K562 (cell line): ENCODE measurements around the gene SLC6A20. TPM values are rescaled to one million over a fixed set of nuclear protein-coding genes. Genes with fewer than 3 reads are reported as not detected.
A peak's percentile ranks its signal among the peaks of the same experiment; 100 is the strongest.

ENCODE experiments used
- ATF7 ChIP-seq: fragments of 450-650 bp; IDR thresholded peaks from 2 replicates; pipeline ENCODE4 v1.7.1; 2014; ENCODE audit warnings: mild to moderate bottlenecking, moderate library complexity
- BHLHE40 ChIP-seq: IDR thresholded peaks from 2 replicates; pipeline ENCODE4 v1.6.1; 2011; ENCODE audit warnings: low read length, improper control_type of control experiment
- BRF2 ChIP-seq: IDR thresholded peaks from 3 replicates; pipeline ENCODE4 v1.6.1; 2011; ENCODE audit warnings: borderline replicate concordance, mild to moderate bottlenecking; ENCODE audit not compliant: insufficient read length, insufficient read depth
- CC2D1A ChIP-seq: fragments of 450-650 bp; IDR thresholded peaks from 2 replicates; pipeline ENCODE4 v1.6.1; 2017; ENCODE audit warnings: mild to moderate bottlenecking
- CTCF ChIP-seq, 3 experiments: IDR thresholded peaks in 2 of 3; conservative IDR thresholded peaks in 1 of 3; 2 replicates each; pipeline ENCODE4 v1.5.1; 2011 to 2012; ENCODE audit warnings: low read length in 3 of 3, mild to moderate bottlenecking in 3 of 3, control low read depth in 2 of 3, improper control_type of control experiment in 1 of 3, inconsistent platforms in 1 of 3, low read depth in 1 of 3, mixed read lengths in 1 of 3, moderate library complexity in 1 of 3; ENCODE audit not compliant: insufficient read depth in 2 of 3
- GATAD2A ChIP-seq: fragments of 450-650 bp; IDR thresholded peaks from 2 replicates; pipeline ENCODE4 v1.6.1; 2017
- HLTF ChIP-seq: fragments of 450-650 bp; IDR thresholded peaks from 2 replicates; pipeline ENCODE4 v1.6.1; 2016
- ID3 ChIP-seq, 2 experiments: fragments of 250-450 bp in 1 of 2; fragments of 450-650 bp in 1 of 2; sonication (Bioruptor Pico) in 1 of 2; IDR thresholded peaks; 2 replicates each; pipeline versions ENCODE4 v1.6.1 to v1.8.0; 2016 to 2021; ENCODE audit warnings: mild to moderate bottlenecking in 2 of 2, moderate library complexity in 2 of 2, missing compliant biosample characterization in 1 of 2, missing genetic modification characterization in 1 of 2
- MAFG ChIP-seq: fragments of 450-650 bp; conservative IDR thresholded peaks from 2 replicates; pipeline ENCODE4 v1.6.1; 2016; ENCODE audit warnings: missing genetic modification characterization, missing compliant biosample characterization
- NFRKB ChIP-seq: fragments of 450-650 bp; IDR thresholded peaks from 2 replicates; pipeline ENCODE4 v1.6.1; 2016; ENCODE audit warnings: low read depth
- NRF1 ChIP-seq, 2 experiments: fragments of 450-650 bp; IDR thresholded peaks in 1 of 2; conservative IDR thresholded peaks in 1 of 2; 2 replicates each; pipeline ENCODE4 v1.6.1; 2014; ENCODE audit warnings: mild to moderate bottlenecking in 2 of 2
- RBM14 ChIP-seq: fragments of 200-400 bp; formaldehyde crosslinking; IDR thresholded peaks from 2 replicates; pipeline ENCODE4 v1.6.1; 2018; ENCODE audit warnings: low read depth, mild to moderate bottlenecking, low read length, moderate library complexity, borderline replicate concordance; ENCODE audit not compliant: insufficient read depth
- STAG1 ChIP-seq: sonication (generic); formaldehyde crosslinking; IDR thresholded peaks from 2 replicates; pipeline ENCODE4 v1.5.0; 2020; ENCODE audit warnings: missing genetic modification reagents, borderline replicate concordance
- VEZF1 ChIP-seq: fragments of 200-800 bp; sonication (Bioruptor generic); IDR thresholded peaks from 2 replicates; pipeline ENCODE4 v1.6.1; 2017; ENCODE audit warnings: missing genetic modification characterization, missing compliant biosample characterization
- ZBTB2 ChIP-seq: fragments of 450-650 bp; IDR thresholded peaks from 2 replicates; pipeline ENCODE4 v1.6.1; 2016; ENCODE audit warnings: antibody characterized with exemption
- ZBTB26 ChIP-seq: fragments of 450-650 bp; formaldehyde crosslinking; IDR thresholded peaks from 2 replicates; pipeline ENCODE4 v1.4.0; 2022; ENCODE audit warnings: missing genetic modification characterization
- ZNF589 ChIP-seq: fragments of 200-800 bp; sonication (Bioruptor generic); IDR thresholded peaks from 2 replicates; pipeline ENCODE4 v1.6.1; 2016; ENCODE audit warnings: low read depth, missing genetic modification characterization, missing compliant biosample characterization
- polyA plus RNA-seq, 8 experiments: library from polyadenylated mRNA; depleted of rRNA in 4 of 8; stranded (reverse) in 5 of 8; unstranded in 3 of 8; fragments of >200 nt; fragmentation: Nextera tagmentation in 2 of 8; fragmentation: Illumina TruSeq in 1 of 8; extraction: Ambion mirVana in 2 of 8; extraction: Trizol in 1 of 8; gene quantifications; 2 replicates each; pipeline versions ENCODE4 v1.2.1 to v1.2.3, GENCODE V29; 2011 to 2014; ENCODE audit warnings: inconsistent platforms in 1 of 8, missing spikeins in 1 of 8
- total RNA-seq, 7 experiments: library from RNA; depleted of rRNA in 6 of 7; stranded (reverse); fragments of >200 nt in 6 of 7; fragmentation: Illumina TruSeq in 2 of 7; extraction: Trizol in 2 of 7; gene quantifications; 2 replicates each; pipeline versions ENCODE4 v1.2.1 to v1.2.3, GENCODE V29; 2011 to 2021; ENCODE audit warnings: low replicate concordance in 1 of 7

Gene SLC6A20
- total and polyA plus RNA-seq, 9 of the 15 experiments (the other 6 are each of a cell fraction or from before 2014, with no cell fraction given) = not detected

- 0 out of 4 replicates have a peak, but pooled peaks of 1 of the 2 experiments have one; percentile 25 for TF ChIP-seq NRF1 (conservative IDR thresholded peaks at IDR 0.05 in 1 of 2, IDR thresholded peaks at IDR 0.05 in 1 of 2)
- no peak for TF ChIP-seq GATAD2A
- TF ChIP-seq VEZF1 (CRISPR knock-in tag) = peak; percentile 61; the same call in 1 of the 2 replicates
- peak; percentile 61; the same call in 1 of the 2 replicates for TF ChIP-seq STAG1
- no peak for TF ChIP-seq MAFG (tag)
- no peak for TF ChIP-seq ZNF589 (CRISPR knock-in tag)
- TF ChIP-seq BHLHE40 = 0 out of 2 replicates have a peak, but pooled peaks have one; percentile 30
- peak; percentile 93 for TF ChIP-seq ATF7
- TF ChIP-seq RBM14 = no peak
- TF ChIP-seq HLTF = no peak
- TF ChIP-seq BRF2 = no peak
- TF ChIP-seq ZBTB26 (CRISPR knock-in tag) = no peak
- no peak for TF ChIP-seq NFRKB
- no peak for TF ChIP-seq ZBTB2
- peak; percentile 79 for TF ChIP-seq CC2D1A
- peak; percentile 93 for TF ChIP-seq CTCF (IDR thresholded peaks at IDR 0.05 in 2 of 3, conservative IDR thresholded peaks at IDR 0.05 in 1 of 3; ENCODE audit: insufficient read depth in 2 of 3, low read depth in 1 of 3, low read length in 3 of 3)
- TF ChIP-seq ID3 (CRISPR knock-in tag; IDR thresholded peaks at IDR 0.05) = no peak
- no peak for TF ChIP-seq ID3 (tag; IDR thresholded peaks at IDR 0.05)
These were observed 35.2 kb downstream of the SLC6A20 start (continued) for GRCh38 chr3:45760878-45761711.
